HS-5 (cell line): Measurements from ENCODE around the gene CTXND2.
A peak's percentile ranks its signal among the peaks of the same experiment; 100 is the strongest.
"Not testable (repeated sequence)": the region's sequence is repeated elsewhere in the genome, so short reads cannot be mapped to it uniquely, and the experiment has no call there.

ENCODE experiments used
- DNase-seq: peaks from one replicate; pipeline ENCODE4 v3.0.0-alpha.2; 2012; ENCODE audit warnings: low read depth

The CTXND2 gene

DNA sequence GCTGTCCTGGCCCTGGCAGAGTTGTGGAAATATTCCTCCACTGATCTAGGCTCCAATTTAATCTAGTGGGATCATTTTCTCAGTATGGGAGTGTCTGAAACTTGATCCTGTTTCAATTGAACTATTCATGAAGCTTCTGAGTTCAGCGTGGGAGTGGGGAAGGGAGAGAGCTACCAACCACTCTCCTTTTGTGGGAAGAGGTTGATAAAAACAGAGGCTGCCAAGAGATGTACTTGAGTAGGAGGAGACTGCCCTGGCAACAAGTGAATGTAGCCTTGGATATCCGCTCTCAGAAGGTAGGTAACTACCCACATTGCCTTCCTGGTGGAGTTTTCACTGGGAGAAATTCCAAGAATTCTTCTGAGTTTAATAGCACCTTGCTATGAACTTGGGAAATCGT is at the start of gene CTXND2:
Gene CTXND2 (plus strand): TSS at position 119 of the 400 bp plus-strand sequence. CDS start 25,179 bp downstream, outside the sequence.
- DNase-seq, result no peak

DNA sequence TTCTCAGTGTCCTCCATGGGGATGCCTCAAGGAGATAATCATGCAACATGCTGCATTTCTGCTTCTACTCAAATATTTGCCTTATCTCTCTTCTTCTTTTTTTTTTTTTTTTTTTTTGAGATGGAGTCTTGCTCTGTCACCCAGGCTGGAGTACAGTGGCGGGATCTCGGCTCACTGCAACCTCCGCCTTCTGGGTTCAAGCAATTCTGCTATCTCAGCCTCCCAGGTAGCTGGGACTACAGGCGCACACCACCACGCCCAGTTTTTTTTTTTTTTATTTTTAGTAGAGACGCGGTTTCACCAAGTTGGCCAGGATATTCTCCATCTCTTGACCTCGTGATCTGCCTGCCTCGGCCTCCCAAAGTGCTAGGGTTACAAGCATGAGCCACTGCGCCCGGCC is 46.1 kb upstream of the CTXND2 start:
- not testable (repeated sequence) for DNase-seq

DNA sequence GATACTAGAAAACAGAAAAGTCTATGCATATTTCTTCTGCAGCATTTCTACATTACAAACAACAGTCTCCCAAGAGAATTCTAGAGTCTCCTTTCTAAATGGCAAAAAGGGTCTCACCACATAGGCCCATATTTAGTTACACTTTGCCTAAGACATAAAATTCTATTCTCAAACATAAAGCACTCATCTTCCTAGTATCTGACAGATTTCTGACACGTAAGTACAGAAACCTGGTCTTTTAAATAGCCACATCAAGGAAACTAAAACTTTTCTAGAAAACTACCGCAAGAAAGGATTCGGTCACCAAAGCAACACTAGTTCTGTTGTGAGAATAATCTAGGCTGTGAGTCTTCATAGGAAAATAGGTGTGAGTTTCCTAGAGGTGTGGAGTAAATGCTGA is 45.3 kb upstream of the CTXND2 start:
- no peak for DNase-seq

DNA sequence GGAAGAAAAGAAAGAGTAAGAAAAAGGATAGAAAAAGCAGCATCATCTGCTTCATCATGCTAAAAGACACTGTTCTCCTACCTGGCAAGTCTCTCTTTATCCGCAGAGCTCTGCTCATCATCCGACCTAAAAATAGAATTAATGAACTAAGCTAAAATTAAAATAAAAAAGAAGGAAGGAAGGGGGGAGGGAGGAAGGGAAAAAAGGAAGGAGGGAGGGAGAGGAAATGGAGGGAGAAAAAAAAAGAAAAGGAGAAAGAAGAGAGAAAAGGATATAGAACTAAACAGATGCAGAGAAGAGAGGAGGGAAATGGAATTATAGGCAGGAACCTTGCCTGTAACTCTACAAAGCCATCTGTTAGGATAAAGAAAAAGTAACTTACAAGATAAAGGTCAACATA is 44.6 kb upstream of the CTXND2 start:
- no peak for DNase-seq

DNA sequence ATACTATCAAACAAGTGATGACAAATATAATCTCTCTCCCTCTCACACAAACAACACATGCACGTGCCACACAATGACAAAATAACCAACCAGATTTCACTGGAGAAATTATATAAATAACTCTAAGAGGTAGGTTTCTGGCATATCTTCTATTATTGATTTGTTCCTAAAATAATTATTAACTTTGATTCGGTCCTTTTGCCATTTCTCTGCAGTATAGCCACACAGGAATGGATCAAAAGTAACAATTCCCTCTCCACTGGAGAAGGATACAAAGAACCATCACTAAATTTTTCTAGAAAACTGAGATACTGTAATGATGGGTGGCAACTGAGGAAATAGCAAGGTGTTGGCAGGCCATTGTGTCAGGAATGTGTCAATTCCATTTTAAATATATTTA is 44.0 kb upstream of the CTXND2 start:
- DNase-seq, result no peak

DNA sequence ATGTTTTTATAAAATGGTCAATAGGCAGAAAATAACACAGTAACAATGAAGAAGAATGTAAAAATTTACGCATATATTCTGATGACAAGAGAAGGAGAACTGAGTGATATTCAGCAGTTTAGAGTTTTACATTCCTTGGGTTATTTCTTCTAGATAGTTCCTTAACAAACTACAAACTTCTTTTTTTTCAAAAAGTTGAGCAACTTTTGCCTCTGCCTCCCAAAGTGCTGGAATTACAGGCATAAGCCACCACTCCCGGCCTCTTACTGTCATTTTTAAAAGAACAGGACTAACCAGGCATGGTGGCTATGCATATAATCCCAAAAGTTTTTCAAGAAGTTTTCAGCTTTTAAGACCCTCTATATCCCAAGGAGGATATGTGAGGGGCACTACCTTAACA is 43.5 kb upstream of the CTXND2 start:
- DNase-seq, result no peak

DNA sequence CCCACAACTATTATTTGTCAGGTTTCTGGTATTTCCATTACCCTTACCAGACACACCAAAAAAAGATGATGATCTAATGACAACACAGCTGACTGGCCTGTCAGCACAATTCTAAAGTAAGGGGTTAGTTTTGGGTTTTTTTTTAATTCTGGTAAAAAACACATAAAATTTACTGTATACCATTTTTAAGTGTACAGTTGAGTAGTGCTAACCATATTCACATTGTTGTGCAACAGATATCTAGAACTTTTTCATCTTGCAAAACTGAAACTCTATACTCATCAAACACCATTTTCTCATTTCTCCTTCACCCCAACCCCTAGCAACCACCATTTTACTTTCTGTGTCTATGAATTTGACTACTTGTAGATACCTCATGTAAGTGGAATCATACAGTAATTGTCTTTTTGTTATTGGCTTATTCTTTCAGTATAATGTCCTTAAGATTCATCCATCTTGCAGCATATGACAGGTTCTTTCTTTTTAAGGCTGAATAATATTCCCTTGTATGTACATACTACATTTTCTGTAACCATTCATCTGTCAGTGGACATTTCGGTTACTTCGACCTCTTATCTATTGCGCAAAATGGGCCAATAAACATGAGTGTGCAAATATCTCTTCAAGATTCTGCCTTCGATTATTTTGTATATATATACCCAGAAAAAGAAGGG is 40.3 kb upstream of the CTXND2 start:
- DNase-seq, result no peak

DNA sequence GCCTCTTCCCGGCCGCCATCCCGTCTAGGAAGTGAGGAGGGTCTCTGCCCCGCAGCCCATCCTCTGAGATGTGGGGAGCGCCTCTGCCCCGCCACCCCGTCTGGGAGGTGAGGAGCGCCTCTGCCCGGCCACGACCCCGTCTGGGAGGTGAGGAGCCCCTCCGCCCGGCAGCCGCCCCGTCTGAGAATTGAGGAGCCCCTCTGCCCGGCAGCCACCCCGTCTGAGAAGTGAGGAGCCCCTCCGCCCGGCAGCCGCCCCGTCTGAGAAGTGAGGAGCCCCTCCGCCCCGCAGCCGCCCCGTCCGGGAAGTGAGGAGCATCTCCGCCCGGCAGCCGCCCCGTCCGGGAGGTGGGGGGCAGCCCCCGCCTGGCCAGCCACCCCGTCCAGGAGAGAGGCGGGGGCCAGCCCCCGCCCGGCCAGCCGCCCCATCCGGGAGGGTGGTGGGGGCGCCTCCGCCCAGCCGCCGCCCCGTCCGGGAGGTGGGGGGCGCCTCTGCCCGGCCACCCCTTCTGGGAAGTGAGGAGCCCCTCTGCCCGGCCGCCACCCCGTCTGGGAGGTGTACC is 36.1 kb upstream of the CTXND2 start:
- not testable (repeated sequence) for DNase-seq

DNA sequence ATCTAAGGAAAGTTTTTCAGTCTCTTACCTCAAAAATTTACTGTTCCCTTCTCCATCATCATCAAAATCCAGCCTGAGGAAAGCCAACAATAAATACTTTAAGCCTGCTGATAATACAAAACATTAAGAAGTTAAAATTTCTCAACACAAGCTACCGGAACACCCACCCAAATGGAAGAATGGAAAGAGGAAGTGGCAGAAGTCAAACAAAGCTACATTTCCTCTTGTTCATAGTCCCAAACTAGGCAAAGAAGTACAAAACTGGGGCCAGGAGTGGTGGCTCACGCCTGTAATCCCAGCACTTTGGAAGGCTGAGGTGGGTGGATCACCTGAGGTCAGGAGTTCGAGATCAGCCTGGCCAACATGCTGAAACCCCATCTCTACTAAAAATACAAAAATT is 34.2 kb upstream of the CTXND2 start:
- not testable (repeated sequence) for DNase-seq

DNA sequence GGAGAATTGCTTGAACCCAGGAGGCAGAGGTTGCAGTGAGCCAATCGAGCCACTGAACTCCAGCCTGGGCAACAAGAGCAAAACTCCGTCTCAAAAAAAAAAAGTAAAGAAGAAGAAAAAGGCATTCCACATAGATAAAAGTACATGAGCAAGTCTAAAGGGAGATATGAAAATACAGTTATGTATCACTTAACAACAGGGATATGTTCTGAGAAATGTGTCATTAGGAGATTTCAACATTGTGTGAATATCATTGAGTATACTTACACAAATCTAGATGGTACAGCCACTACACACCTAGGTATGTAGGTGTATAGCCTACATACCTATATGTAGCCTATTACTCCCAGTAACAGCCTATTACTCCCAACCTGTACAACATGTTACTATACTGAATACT is 23.2 kb upstream of the CTXND2 start:
- DNase-seq, result no peak

DNA sequence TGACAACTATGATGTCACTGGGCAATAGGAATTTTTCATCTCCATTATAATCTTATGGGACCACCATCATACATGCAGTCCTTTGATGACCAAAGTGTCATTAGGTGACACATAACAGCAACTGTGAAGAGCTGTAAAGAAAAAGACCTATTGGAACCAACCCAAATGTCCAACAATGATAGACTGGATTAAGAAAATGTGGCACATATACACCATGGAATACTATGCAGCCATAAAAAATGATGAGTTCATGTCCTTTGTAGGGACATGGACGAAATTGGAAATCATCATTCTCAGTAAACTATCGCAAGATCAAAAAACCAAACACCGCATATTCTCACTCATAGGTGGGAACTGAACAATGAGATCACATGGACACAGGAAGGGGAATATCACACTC is 22.7 kb upstream of the CTXND2 start:
- DNase-seq, result not testable (repeated sequence)

DNA sequence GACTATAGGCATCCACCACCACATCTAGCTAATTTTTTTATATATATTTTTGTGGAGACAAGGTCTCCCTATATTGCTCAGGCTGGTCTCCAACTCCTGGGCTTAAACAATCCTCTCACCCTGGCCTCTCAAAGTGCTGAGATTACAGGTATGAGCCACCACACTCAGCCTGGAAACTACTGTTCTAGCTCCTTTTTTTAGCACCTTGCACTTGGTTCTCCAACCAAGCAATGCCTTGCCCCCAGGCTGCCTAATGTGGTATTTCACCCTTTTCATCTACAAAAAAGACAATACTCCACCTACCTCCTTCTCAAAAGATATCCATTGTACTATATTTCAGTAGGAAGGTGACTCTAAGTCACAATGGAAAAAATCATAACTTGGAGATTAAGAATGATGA is 17.3 kb upstream of the CTXND2 start:
- DNase-seq, result no peak

DNA sequence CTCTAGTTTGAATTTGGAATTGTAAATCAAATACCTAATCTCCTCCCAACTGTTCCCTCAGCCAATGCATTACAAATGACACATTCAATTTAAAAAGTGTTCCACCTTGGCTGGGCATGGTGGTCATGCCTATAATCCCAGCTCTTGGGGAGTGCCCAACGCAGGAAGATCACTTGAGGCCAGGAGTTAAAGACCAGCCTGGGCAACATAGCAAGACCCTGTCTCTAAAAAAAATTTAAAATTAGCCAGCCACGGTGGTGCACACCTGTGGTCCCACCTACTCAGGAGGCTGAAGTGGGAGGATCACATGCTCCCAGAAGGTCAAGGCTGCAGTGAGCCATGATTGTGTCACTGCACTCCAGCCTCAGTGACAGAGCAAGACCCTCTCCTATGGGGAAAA is 14.4 kb upstream of the CTXND2 start:
- no peak for DNase-seq

DNA sequence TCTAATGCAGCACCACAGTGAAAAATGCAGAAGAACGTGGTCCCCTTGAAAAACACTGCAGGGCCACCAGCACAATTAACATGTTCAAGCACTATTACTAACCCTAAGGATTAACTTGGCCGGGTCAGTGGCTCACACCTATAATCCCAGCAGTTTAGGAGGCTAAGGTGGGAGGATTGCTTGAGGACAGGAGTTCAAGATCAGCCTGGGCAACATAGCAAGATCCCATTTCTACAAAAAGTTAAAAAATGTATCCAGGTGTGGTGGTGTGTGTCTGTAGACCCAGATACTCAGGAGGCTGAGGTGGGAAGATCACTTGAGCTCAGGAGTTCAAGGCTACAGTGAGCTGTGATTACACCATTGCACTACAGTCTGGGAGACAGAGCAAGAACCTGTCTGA is 13.4 kb upstream of the CTXND2 start:
- no peak for DNase-seq

DNA sequence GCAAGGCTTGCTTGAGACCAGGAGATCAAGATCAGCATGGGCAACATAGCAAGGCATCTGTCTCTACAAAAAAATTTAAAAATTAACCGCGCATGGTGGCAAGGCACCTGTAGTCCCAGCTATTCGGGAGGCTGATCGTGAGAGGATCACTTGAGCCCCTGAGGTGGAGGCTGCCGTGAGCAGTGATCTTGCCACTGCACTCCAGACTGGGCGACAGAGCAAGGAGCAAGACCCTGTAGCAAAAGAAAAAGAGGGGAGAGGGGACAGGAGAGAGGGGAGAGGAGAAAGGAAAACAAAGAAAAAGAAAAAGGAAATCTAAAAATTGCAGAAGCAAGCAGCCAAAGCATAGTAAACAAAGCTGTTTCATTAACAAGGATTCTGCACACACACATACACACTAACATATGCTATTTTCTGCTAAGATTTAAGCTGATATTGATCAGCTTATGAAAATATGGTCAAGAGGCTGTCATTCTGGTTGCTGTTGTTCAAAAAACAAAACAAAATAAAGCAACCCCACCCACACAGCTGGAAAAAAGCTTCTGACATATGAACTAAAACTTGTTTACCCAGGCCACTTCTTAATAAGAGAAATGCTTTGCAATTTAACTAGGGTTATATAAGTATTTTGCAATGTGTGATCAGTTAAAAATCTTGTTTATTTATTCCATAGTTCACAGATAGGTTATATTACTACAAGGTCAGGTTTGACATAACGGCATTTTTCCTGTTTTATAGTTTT is 12.3 kb upstream of the CTXND2 start:
- DNase-seq, result no peak

DNA sequence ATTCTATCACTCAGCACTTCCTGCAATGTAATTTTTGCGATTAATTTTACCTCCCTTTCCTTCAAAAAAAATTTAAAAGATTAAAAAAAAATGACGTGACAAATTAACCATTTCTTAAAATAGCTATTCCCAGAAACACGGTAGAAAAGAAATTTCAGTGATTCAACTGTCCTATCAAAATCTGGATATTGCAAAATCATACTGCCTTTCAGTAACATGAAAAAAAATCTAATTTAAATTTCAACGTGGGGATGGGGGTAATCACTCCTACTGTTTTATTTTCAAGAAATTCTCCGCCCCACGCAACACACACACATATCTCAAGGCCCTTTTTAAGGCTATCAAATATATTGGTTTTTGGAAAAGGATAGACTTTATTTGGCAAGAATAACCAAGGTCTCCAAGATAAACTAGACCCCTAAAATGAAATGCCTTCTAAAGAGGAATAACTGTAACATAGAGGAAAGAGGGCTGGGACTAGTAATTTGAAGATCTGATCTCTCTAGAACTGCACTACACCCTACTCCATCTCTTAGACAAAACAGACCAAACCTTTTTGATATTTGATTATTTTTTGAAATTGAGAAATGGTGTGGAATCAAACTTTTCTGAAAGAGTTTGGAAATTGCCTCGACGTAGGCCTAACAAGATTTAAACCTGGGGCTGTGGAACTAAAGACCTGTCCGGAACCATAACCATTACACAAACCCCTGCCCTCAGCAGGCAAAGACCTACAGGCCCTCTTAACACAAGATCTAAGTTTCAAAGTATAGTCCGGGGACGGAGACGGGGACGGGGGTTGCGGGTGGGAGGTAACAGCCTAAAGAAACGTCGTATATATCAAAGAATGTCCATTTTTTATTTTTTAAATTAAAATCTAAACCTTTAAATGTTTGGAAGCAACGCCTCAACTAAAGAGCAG is 11.5 kb upstream of the CTXND2 start:
- no peak for DNase-seq

DNA sequence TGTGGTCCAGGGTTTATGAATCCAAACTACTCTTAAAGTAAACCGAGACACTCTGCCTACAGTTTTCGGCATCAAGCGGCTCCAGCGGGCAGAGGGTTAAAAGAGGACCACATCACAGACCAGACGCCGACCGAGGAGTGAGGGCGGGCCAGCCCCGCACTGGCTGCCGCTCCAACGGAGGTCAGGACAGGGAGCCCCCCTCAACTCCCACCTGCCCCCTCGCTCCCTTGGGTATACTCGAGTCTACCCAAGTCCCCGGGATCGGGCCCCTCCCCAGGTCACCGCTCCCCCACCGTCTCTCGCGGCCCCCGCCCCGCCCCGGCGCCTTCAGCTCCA is 10.8 kb upstream of the CTXND2 start:
- peak; percentile 22 for DNase-seq

DNA sequence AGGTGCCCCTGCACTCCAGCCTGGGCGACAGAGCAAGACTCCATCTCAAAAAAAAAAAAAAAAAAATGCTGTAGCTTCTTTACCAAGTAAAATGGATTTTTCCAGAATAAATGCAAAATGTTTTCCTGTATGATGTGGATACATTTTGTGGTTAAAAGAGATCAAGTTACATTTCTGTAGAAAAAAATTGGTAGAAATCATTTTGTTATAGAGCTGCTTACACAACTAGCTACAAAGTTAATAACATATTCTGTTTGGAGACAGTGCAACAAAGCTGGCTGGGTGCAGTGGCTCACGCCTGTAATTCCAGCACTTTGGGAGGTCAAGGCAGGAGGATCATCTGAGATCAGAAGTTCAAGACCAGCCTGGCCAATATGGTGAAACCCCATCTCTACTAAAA is 8.0 kb upstream of the CTXND2 start:
- not testable (repeated sequence) for DNase-seq

DNA sequence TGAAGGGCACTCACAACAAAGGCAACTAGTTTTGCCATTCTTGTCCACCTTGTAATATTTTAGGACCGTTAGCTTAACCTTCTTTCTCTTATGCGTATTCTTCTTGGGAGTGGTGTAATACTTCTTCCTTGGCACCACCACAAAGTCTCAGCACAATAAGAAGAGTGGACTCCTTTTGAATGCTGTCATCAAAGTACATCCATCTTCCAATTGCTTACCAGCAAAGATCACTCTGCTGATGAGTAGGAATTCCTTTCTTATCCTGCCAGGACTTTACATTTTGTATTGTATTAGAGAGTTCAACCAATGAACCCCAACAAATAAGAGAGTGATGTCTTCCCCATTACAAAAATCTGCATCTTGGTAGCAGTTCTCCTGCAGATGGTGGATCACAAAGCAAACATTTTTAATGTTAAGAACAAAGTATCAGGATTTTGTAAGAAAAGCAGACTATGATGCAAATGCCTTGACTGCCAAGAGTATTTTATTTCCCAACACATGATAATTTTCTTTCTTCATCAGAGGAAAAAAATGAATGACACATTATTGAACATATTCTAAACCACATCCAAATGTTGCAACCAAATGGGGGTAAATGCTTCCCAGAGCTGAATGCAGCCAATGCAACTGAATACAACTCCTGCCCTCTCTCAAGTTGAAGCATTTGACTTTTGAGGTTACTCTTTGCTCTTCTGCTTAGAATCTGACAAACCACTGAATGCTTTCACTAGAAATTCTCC is 5.4 kb upstream of the CTXND2 start:
- DNase-seq, result peak; percentile 94

DNA sequence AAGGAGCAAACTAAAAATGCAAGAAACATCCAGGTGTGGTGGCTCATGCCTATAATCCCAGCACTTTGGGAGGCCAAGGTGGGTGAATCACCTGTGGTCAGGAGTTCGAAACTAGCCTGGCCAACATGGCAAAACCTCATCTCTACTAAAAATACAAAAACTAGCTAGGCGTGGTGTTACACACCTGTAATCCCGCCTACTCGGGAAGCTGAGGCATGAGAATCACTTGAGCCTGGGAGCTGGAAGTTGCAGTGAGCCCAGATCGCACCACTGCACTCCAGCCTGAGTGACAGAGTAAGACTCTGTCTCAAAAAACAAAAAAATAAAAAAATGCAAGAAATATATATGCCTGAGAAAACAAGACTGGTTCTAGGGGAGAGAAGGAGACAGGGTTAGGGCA is 3.8 kb upstream of the CTXND2 start:
- DNase-seq, result not testable (repeated sequence)

DNA sequence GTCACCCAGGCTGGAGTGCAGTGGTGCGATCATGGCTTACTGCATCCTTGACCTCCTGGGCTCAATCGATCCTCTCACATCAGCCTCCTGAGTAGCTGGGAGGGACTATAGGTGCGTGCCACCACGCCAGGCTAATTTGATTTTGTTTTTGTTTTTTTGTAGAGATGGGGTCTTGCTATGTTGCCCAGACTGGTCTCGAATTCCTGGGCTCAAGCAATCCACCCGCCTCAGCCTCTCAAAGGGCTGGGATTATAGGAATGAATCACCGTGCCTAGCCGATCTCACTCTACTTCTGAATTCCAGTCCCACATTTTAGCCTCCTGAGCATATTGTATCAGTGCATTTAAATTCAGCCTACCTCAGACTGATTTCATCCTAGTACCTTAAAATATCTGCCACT is 1.8 kb downstream of the CTXND2 start:
- no peak for DNase-seq

DNA sequence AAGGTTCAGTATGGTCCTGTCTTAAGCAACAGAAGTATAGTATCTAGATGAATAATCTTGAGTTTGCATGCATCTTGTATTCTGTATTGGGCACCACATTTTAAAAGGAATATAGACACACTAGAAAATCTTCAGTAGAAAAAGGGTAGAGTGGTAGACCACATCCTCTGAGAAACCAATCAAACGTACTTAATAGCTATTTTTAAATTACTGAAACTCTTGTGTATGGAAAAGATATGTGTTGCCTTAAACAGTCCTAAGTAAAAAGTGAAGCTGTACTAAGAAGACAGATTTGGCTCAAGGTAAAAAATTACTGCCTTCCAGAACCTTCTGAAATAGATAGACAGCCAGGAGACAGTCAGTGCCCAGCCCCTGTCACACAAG is 3.1 kb downstream of the CTXND2 start:
- DNase-seq, result no peak
